ENCODE data around the gene HNRNPA0.
A peak's percentile ranks its signal among the peaks of the same experiment; 100 is the strongest.
"Not testable (repeated sequence)": the region's sequence is repeated elsewhere in the genome, so short reads cannot be mapped to it uniquely, and the experiment has no call there.

Gene HNRNPA0

DNA sequence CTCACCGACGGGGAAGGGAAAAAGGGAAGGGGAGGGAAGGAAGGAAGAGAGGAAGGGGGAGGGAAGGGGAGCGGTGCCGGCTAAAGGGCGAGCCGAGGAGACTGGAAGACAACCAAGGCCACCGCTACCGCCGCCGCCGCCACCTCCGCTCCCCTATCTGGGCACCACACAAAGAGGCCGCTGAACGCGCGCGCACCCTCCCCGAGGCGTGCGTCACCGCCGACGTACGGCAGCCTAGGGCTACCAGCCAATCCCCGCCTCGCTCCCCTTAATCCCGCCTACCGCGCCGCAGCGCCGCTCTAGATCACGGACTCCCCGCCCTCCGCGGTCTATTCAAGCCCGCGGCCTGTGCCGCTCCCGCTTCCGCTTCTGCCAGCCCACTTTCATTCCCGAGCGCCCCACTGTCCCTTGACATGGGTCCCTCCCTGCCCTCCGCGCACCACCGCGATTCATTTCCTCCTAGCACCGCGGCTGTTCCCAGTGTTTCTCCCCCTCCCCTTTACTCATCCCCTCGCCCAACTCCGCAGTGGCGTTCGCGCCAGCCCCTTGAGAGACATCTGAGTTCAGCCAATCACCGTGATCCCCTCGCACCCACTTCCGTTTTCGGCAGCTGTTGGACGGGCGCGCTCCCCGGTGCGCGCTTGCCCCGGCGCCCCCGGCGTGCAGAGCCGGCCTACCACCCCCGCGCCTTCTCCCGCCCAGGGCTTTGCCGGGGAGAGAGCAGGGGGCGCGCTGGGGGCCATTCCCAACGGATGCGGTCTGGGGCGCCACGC, at the start of gene HNRNPA0:
Gene HNRNPA0, minus strand, starts transcription at position 176 of the 773 bp plus-strand sequence. CDS start 297 bp downstream, outside the sequence.
- DNase-seq (ENCODE audit: low spot score in 2 of 2): peak; percentile 91 to 96
- peaks cover 26% of the 10 kb centered on the region for H3K36me3 ChIP-seq (replicated peaks)
- peak within 1 kb of the TSS; percentile 88 for H3K4me3 ChIP-seq
- peaks cover 5% of the 10 kb centered on the region; the same call in 1 of the 2 replicates for H3K4me1 ChIP-seq
- H3K9me3 ChIP-seq: 0 out of 2 replicates have a peak, but pooled peaks cover 3% of the 10 kb centered on the region
- in situ Hi-C loops (cut with MboI; ENCODE audit: low sequenced_read_pairs): loop anchor here (25.0 kb wide), 1 partner anchor 383 kb away; the partner anchor contains the start of gene NME5
- H3K27me3 ChIP-seq (ENCODE audit: low read depth): no peaks in the 10 kb centered on the region

DNA sequence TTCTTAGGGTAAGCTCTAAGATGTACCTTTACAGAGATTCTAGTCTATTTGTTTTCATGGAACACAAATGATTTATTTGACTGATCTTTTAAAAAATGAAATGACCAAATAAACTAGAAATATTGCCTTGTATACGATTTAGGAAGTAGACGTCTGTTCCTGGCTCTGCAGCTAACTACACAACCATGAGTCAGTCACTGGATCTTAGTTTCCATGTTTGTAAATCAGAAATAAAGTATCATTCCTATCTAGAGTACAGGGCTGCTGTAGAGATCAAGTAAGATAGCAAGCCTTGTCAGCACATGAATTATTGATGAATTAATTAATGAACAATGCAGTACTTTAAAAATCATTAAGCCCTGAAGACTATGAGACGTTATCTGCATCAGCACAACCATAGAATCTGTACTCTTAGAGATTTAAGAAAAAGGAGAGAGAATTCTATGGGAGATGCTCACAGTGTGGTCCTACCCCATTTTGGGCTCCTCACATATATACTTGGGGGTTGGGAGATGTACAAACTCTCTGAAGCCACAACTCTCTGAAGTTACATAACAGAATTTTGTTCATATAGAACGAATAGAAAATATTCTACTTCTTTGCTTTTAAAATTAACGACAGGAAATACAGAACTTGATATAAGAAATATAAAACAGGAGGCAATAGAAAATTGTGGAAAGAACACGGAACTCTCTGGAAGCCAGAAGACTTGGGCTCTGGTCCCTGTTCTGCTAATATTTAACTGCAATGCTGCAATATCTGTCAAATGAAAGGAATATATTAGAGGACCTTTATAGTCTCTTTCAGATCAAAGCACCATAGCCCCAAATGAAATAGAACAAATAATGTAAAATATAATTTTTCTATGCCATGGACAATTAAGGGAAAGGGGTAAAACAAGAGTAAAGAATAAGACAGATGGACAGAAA, 48.4 kb upstream of the HNRNPA0 start:
- H3K9me3 ChIP-seq: no peaks in the 10 kb centered on the region
- in situ Hi-C loops (cut with MboI; ENCODE audit: low sequenced_read_pairs): no loop called here

DNA sequence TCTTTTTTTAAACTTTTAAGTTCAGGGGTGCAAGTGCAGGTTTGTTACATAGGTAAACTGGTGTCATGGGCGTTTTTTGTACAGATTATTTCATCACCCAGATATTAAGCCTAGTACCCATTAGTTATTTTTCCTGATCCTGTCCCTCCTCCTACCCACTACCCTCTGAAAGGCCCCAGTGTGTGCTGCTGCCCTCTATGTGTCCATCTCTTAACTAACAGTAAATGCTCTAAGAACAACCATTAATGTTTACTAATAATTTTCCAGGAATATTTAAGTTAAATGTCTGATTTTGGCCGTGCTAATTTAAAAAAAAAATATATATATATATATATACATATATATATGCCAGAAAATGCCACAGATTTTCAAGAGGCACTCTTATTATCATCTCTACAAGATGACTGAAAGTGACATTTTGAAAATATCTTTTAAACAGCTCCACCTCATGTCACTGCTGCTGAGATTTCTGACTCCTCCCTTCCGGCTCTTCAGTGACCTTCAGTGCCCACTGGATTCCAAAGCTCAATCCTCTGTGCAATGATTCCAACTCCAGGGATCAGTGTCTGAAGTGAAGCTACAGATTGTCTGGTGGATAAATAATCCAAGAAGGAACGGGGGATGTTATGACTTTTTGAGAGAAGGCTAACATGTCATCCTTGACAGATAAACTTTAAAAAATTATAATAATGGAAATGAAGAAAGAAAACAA, 46.7 kb upstream of the HNRNPA0 start:
- no peaks in the 10 kb centered on the region for H3K4me1 ChIP-seq
- DNase-seq (ENCODE audit: low spot score in 2 of 2): no peak

More for the DNA sequence above, 48.4 kb upstream of the HNRNPA0 start:
- Histone ChIP-seq H3K27me3 (ENCODE audit: low read depth) (no peaks in the 10 kb centered on the region), H3K4me3 (no peak overlapping the region), H3K36me3 (replicated peaks) (no peaks in the 10 kb centered on the region), H3K4me1 (no peaks in the 10 kb centered on the region)
- DNase-seq (ENCODE audit: low spot score in 2 of 2): no peak

DNA sequence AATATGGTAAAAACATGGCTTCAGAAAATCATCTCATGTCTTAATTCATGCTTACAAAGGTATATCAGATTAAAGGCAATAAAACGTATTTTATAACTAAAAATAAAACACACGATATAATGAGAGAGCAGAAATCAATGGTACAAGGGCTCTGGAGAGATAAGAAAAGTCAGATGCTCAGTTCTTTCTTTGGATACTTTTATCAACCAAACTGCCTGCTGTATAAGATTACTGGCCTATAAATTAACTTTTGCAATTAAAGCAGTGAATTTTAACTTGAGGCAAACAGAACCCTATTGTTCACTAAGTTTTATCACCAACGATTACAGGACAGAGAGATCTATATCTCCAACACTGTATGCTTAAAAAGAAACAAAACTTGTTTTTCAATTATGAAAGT, 42.1 kb upstream of the HNRNPA0 start:
- no peaks in the 10 kb centered on the region for H3K36me3 ChIP-seq (replicated peaks)
- in situ Hi-C loops (cut with MboI; ENCODE audit: low sequenced_read_pairs): no loop called here
- no peaks in the 10 kb centered on the region for H3K27me3 ChIP-seq (ENCODE audit: low read depth)
- H3K4me1 ChIP-seq: no peaks in the 10 kb centered on the region
- no peak for DNase-seq (ENCODE audit: low spot score in 2 of 2)
- no peaks in the 10 kb centered on the region for H3K9me3 ChIP-seq
- no peak overlapping the region for H3K4me3 ChIP-seq

More for the DNA sequence above, 46.7 kb upstream of the HNRNPA0 start:
- no peak overlapping the region for H3K4me3 ChIP-seq
- no peaks in the 10 kb centered on the region for H3K27me3 ChIP-seq (ENCODE audit: low read depth)
- H3K9me3 ChIP-seq: no peaks in the 10 kb centered on the region
- in situ Hi-C loops (cut with MboI; ENCODE audit: low sequenced_read_pairs): no loop called here
- H3K36me3 ChIP-seq (replicated peaks): no peaks in the 10 kb centered on the region

DNA sequence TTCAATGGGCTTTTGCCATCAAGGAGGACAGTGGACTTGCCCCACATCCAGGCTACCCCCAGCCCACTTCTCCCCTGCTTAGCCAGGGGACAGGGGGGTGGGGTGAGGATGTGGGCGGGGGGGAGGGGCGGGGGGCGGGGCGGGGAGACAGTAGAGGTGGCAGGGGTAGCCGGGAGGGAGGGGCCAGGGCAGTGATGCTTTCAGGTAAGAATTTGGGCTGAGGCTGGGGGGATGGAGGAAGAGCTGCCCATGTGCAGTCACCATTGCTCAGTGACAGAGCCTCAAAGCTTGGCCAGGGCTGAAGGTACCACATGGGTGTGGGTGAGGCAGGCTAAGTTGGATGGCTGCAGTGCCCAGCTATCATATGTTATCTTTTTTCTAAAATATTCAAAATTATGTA, 40.7 kb upstream of the HNRNPA0 start:
- Histone ChIP-seq H3K36me3 (replicated peaks) (no peaks in the 10 kb centered on the region), H3K9me3 (no peaks in the 10 kb centered on the region), H3K27me3 (ENCODE audit: low read depth) (no peaks in the 10 kb centered on the region), H3K4me1 (no peaks in the 10 kb centered on the region), H3K4me3 (no peak overlapping the region)
- in situ Hi-C loops (cut with MboI; ENCODE audit: low sequenced_read_pairs): no loop called here
- no peak for DNase-seq (ENCODE audit: low spot score in 2 of 2)

DNA sequence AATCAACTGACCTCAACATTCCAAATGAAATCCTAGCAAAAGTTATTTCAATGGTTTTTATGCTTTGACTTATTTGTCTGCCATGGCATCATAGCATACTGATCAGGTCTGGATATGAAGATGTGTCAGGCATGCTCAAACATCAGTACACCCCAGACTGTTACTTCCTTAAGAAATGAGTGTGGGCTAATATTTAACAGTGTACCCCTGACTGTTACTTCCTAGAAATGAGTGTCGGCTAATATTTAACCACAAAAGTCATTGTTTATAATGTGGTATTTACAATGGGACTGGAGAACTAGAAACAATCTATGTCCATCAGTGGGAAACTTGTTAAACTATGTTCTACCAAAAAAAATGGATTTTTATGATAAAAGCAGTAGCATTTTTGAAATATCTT, 38.1 kb upstream of the HNRNPA0 start:
- H3K4me1 ChIP-seq: no peaks in the 10 kb centered on the region
- no peaks in the 10 kb centered on the region for H3K36me3 ChIP-seq (replicated peaks)
- H3K27me3 ChIP-seq (ENCODE audit: low read depth): no peaks in the 10 kb centered on the region
- no peaks in the 10 kb centered on the region for H3K9me3 ChIP-seq
- in situ Hi-C loops (cut with MboI; ENCODE audit: low sequenced_read_pairs): no loop called here
- no peak overlapping the region for H3K4me3 ChIP-seq
- no peak for DNase-seq (ENCODE audit: low spot score in 2 of 2)

DNA sequence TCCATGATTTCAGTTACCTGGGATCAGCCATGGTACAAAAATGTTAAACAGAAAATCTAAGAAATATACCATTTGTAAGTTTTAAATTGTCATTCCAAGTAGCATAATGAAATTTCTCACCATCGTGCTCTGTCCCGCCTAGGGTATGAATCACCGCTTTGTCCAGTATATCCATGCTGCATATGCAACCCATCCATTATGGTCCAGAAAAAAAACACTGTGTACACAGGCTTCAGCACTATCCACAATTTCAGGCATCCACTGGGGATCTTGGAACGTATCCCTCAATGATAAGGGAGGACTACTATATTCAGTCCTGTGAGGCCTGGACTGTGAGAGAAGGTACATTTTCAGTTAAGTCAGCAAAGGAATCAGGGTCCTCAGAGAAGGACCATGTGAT, 37.6 kb upstream of the HNRNPA0 start:
- Histone ChIP-seq H3K27me3 (ENCODE audit: low read depth) (no peaks in the 10 kb centered on the region), H3K4me3 (no peak overlapping the region), H3K4me1 (no peaks in the 10 kb centered on the region), H3K9me3 (no peaks in the 10 kb centered on the region), H3K36me3 (replicated peaks) (no peaks in the 10 kb centered on the region)
- in situ Hi-C loops (cut with MboI; ENCODE audit: low sequenced_read_pairs): no loop called here
- no peak for DNase-seq (ENCODE audit: low spot score in 2 of 2)

DNA sequence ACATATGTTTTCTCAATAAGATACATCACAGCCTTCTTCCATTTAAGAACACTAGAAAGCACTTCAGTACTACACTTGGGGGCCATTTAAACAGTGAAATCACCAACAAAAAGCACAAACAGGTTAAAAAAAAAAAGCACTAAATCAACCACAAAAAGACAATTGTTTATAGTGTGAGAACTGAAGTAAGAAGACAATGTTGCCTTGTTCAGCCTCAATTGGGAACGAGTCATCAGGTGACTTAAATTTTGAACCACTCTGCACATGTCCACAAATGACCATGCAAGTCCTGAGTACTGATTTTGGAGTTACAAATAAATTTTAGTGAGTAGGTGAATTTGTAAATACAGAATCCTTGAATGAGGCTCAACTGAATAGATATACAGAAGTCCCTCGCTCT, 37.2 kb upstream of the HNRNPA0 start:
- in situ Hi-C loops (cut with MboI; ENCODE audit: low sequenced_read_pairs): no loop called here
- H3K4me3 ChIP-seq: no peak overlapping the region
- no peak for DNase-seq (ENCODE audit: low spot score in 2 of 2)
- H3K4me1 ChIP-seq: no peaks in the 10 kb centered on the region
- H3K27me3 ChIP-seq (ENCODE audit: low read depth): no peaks in the 10 kb centered on the region
- no peaks in the 10 kb centered on the region for H3K9me3 ChIP-seq
- H3K36me3 ChIP-seq (replicated peaks): no peaks in the 10 kb centered on the region

DNA sequence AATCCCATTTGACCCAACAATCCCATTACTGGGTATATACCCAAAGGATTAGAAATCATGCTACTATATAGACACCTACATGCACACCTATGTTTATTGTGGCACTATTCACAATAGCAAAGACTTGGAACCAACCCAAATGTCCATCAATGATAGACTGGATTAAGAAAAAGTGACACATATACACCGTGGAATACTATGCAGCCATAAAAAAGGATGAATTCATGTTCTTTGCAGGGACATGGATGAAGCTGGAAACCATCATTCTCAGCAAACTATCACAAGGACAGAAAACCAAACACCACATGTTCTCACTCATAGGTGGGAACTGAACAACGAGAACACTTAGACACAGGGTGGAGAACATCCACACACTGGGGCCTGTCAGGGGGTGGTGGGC, 34.4 kb upstream of the HNRNPA0 start:
- H3K27me3 ChIP-seq (ENCODE audit: low read depth); in situ Hi-C loops (cut with MboI; ENCODE audit: low sequenced_read_pairs); H3K36me3 ChIP-seq (replicated peaks); H3K9me3 ChIP-seq; DNase-seq (ENCODE audit: low spot score in 2 of 2); H3K4me3 ChIP-seq; H3K4me1 ChIP-seq: not testable (repeated sequence)

DNA sequence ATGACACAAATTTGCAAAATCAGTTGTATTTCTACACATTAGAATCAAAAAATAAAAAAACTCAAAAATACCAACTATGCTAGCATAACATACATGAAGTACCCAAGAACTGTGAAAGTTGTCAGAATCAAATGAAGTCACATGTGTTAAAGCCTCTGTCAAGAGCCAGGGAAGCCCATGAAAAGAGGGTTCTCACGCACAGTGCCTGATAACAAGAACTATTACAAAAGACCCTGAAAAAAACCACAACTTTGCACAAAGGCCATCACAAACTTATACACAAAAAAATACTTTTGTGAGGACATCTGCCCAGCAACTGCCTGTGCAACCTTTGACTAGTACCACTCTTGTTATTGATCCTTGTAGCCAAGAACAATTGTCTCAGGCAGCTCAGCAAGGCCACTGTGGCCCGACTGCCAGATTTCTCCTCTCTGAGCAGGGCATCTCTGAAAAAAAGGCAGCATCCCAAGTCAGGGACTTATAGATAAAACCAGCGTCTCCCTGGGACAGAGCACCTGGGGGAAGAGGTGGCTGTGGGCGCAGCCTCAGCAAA, 28.9 kb upstream of the HNRNPA0 start:
- no peaks in the 10 kb centered on the region for H3K4me1 ChIP-seq
- H3K4me3 ChIP-seq: no peak overlapping the region
- H3K27me3 ChIP-seq (ENCODE audit: low read depth): peaks cover 2% of the 10 kb centered on the region; the same call in 1 of the 2 replicates
- no peaks in the 10 kb centered on the region for H3K36me3 ChIP-seq (replicated peaks)
- no peak for DNase-seq (ENCODE audit: low spot score in 2 of 2)
- in situ Hi-C loops (cut with MboI; ENCODE audit: low sequenced_read_pairs): no loop called here
- no peaks in the 10 kb centered on the region for H3K9me3 ChIP-seq

DNA sequence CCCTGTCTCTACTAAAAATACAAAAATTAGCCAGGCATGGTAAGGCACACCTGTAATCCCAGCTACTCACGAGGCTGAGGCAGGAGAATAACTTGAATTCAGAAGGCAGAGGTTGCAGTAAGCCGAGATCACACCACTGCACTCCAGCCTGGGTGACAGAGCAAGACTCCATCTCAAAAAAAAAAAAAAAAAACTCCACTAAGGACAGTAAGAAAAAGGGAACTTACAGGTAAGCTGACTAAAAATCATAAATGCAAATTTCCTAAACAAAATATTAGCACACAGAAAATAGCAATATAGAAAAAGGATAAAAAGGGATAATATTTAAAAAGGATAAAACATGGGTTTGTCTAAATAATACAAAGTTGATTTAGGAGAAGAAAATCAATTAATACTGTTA, 27.9 kb upstream of the HNRNPA0 start:
- no peak for DNase-seq (ENCODE audit: low spot score in 2 of 2)
- in situ Hi-C loops (cut with MboI; ENCODE audit: low sequenced_read_pairs): no loop called here

DNA sequence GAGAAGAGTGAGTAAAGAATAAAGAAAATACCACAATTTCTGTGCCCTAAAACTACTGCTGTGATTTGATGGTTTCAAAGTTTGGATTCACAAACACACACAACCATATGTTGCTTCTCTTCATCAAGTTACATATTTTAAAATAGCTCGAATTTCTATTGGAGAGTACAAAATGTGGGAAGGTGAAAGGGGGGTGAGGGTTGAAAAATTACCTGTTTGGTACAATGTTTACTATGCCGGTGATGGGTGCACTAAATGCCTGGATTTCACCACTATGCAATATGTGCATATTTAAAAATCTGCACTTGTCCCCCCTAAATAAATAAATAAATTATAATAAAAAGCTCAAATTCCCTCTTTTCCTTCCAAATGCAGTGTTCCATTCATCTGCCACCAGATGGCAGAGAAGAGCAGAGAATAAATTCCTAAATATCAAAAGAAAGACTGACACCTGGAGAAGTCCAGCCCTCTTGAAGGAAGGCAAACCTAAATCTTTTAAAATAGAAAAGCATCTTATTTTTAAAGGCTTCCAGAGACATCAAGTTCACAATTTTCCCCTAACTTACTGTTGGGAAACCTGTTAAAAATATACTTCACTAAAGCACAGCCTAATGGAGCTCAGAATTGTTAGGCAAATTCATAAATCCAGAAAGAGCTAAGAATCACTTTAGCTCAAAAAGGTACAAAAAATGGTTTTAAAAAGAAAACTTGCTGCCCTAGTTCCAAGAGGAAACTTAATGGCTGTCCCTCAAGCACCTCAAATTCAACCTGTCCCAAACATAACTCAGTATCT, 24.8 kb upstream of the HNRNPA0 start:
- DNase-seq (ENCODE audit: low spot score in 2 of 2): peak; percentile 16 to 37
- in situ Hi-C loops (cut with MboI; ENCODE audit: low sequenced_read_pairs): no loop called here

More for the DNA sequence above, 27.9 kb upstream of the HNRNPA0 start:
- Histone ChIP-seq H3K4me3 (no peak overlapping the region), H3K27me3 (ENCODE audit: low read depth) (peaks cover 2% of the 10 kb centered on the region; the same call in 1 of the 2 replicates), H3K9me3 (no peaks in the 10 kb centered on the region), H3K36me3 (replicated peaks) (no peaks in the 10 kb centered on the region), H3K4me1 (no peaks in the 10 kb centered on the region)

More for the DNA sequence above, 24.8 kb upstream of the HNRNPA0 start:
- no peaks in the 10 kb centered on the region for H3K27me3 ChIP-seq (ENCODE audit: low read depth)
- H3K9me3 ChIP-seq: no peaks in the 10 kb centered on the region
- no peaks in the 10 kb centered on the region for H3K4me1 ChIP-seq
- H3K4me3 ChIP-seq: no peak overlapping the region
- no peaks in the 10 kb centered on the region for H3K36me3 ChIP-seq (replicated peaks)

Measured in HAP-1 (cell line).